CD4-positive, alpha-beta T cell treated with Interferon gamma for 1 hour (primary cell): Measurements from ENCODE around the gene RMND1.
"Not testable (repeated sequence)": the region's sequence is repeated elsewhere in the genome, so short reads cannot be mapped to it uniquely, and the experiment has no call there.

ENCODE experiments used
- DNase-seq: peaks from one replicate; pipeline ENCODE4 v3.0.0-alpha.2; 2020

RMND1 gene

DNA sequence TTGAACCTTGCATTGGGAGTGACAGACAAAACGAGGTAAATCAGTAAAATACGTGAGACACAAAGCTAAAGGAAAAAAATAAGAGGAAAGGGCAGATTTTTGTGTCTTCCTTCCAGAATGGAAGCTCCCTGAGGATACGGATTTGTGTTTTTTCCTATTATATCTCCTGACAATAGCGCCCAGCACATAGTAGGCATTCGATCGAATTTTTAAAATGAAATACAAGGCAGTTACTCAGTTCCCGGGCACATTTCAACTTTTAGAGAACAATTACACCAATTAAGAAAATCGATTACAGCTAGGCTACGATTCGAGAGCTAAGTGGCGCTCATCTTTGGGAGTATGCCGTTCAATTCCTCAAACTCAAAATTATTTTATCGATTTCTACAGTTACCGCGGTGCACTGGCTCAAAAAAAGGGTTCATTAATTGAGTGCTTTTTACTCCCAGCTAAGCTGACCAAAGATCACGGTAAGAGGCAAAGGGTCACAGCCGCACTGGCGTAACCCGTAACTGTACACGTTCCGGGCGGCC is 443 bp downstream of the RMND1 start:
- DNase-seq = no peak

DNA sequence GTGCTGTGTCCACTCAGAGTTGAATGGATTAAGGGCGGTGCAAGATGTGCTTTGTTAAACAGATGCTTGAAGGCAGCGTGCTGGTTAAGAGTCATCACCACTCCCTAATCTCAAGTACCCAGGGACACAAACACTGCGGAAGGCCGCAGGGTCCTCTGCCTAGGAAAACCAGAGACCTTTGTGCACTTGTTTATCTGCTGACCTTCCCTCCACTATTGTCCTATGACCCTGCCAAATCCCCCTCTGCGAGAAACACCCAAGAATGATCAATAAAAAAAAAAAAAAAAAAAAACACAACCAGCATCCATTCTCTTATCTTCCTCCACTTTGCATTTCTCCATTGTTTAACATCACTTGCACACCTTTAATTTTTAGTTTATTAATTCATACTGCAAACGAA is 998 bp downstream of the RMND1 start:
- DNase-seq = not testable (repeated sequence)

DNA sequence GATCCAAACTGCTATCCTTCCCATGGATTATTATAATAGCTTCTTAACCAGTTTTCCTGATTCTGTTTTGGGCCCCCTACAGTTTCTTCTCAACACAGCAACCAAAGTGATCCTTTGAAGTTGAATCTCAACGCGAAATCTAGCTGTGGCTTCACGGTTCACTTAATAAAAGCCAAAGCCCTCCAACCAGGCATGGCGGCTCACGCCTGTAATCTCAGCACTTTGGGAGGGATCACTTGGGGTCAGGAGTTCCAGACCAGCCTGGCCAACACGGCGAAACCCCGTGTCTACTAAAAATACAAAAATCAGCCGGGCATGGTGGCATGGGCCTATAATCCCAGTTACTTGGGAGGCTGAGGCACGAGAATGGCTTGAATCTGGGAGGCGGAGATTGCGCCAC is 3.3 kb downstream of the RMND1 start:
- no peak for DNase-seq

DNA sequence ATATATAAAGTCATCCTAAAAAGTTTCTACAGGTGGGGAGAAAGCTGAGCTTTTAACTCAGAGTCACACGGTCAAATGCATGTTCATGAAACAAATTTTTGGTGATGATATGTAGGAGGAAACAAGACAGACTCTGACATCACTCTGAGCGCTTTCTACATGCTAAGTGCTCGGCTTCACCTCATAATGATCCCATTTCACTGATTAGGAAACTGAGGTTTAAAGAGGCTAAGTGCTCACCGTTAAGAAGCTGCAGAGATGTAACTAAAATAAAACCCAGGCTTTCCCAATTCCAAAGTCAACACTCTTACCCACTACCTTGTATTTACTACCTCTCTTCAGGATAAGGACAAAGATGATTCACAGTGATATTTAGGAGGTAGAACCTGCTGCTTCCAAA is 4.7 kb downstream of the RMND1 start:
- DNase-seq = no peak

DNA sequence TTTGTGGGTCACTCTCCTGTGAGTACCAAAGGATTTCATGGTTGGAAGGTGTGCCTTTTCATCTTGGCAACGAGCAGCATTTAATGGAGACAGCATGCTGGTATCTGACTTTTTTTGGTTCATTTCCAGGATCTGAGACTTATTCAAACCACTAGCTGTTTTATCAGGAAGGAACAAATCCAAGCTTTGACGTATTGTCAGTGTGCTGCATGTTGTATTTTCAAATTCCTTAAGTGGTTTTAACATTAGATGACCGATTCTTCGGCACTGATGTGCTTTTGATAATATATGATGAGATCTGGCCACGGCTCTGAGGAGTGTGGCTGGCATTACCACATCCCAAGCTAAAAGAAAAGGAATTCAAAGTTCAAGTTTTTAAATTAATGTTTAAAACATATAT is 6.4 kb downstream of the RMND1 start:
- DNase-seq = no peak

DNA sequence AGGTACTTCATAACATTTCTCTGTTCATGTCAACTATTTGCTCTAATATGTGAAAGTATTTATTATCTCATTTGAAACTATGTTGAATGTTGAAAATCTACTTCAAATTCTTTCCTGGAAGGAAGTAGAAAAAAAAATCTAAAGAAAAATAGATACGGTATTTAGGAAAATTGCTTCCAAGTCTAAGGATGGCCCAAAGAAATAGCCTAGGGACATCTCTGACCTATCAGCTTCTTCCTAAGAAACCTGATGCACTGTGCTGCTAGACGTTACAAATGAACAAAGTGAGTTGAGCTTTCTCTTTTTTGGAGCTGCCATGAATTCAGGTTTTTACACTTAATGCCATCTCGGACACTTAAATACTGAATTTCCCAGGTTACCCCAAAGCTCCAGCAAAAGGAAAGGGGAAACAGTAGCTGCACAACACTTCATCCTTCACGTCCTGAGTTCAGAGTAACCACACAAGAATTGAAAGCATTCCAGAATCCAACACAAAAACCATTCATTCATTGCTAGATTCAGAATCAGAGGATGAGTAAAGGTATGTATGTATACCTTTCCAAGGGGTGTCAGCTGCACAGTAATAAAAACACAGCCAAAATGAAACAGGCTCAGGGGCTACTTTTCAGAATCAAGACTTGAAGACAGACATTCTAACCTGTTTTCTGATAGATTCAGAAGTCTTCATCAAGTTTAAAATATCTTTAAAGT is 7.9 kb downstream of the RMND1 start:
- no peak for DNase-seq

DNA sequence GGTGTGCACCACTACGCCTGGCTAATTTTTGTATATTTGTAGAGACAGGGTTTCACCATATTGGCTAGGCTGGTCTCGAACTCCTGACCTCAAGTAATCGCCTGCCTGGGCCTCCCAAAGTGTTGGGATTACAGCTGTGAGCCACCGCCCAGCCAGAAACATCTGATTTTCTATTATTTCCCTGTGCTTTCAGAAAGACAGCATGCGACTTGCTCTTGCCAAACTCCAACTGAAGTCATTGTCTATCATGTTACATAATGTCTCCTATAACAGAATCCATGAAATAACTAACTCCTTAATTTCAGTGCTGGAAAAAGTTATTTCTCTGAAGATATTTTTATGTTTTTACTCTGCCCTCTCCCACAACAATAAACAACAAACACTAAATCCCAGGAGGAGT is 8.5 kb downstream of the RMND1 start:
- no peak for DNase-seq

DNA sequence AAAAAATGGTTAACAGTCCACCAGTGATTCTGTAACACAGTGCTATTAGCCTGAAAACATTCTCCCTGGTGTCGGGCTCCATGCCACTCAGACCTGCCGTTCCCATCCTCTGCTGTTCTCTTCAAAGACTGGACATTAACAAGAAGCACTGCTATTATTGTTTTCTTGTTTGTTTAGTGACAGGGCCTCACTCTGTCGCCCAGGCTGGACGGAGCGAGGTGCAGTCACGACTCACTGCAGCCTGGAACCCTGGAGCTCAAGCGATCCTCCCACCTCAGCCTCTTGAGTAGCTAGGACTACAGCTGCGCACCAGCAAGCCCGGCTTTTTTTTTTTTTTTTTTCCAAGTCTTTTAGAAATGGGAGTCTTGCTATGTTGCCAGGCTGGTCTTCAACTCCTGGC is 9.6 kb downstream of the RMND1 start:
- no peak for DNase-seq

DNA sequence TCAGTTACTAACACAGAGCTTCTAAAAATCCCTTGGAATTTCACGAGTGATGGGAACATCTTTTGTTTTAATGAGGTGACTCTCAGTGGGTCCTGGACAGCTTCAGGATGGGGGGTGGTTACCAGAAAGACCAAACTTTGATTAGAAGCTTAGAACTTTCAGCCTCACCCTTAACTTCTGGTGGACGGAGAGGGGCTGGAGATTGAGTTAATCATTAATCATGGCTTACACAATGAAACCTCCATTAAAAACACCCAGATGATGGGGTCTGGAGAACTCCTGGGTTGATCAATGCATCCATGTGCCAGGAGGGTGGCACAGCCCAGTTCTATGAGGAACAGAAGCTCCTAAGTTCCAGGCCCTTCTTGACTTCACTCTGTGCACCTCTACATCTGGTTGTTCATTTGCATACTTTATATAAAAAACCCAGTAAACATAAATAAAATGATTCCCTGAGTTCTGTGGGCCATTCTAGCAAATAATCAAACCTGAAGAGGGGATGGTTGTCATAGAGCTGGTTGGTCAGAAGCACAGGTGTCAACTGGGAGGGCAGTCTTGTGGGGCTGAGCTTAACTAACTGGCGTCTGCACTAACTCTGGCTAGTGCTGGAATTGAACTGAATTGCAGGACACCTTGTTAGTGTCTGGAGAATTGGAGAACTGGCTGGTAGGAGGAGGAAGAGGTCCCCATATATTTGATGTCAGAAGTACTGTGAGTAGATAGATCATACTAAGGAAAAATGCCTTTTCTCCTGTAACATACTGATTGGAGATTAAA is 10.3 kb downstream of the RMND1 start:
- DNase-seq = no peak

DNA sequence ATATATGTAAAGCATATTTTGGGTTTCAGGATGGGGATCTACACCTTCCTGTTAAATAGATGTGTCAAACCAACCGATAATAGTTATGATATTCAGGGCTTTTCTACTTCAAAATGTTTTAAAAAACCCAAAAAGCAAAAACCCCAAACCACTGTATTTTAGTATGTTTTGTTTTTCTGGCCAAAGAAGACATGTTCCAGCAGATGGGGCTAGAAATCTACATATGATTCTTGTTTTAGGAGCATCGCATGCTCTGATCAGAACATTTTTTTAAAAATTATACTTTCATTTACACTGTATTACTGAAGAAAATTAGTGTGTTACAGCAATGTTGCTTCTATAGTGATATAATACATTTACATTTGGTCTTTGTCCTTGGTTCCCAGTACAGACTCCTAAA is 11.0 kb downstream of the RMND1 start:
- DNase-seq = no peak

DNA sequence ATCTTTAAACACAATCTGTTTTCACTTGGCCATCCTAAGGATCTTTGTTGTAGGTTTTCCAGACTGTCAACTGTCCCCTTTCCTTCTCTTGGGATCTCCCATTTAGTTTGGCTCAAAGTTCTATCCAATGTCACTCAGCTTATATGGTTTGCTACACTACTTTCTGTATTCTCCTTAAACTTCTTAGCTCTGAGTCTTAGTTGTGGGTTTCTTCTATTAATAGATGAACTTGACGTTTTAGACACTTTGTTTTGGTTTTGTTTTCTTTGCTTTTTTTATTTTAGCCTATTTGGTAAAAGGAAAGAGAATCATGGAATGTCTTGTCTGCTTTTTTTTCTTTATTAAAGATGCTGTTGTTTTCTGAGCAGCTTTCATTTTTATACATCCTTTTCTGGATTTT is 11.4 kb downstream of the RMND1 start:
- DNase-seq = no peak

DNA sequence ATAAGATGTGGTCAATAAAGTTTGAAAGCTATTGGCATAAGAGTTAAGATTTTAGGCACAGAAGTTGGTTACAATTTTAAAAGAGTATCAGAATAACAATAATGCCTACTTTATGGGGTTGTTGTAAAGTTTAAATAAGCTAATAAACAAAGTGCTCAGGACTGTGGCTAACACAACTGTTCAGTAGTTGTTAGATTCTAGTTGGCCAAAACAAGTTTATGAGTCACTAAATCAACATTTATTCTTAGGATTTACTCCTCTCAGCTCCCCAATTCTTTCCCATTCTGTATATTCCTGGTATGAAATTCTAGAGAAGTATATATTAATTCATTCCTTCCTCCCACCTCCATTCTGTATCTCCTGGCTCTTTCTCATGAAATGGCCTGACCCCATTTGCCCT is 14.5 kb downstream of the RMND1 start:
- no peak for DNase-seq

DNA sequence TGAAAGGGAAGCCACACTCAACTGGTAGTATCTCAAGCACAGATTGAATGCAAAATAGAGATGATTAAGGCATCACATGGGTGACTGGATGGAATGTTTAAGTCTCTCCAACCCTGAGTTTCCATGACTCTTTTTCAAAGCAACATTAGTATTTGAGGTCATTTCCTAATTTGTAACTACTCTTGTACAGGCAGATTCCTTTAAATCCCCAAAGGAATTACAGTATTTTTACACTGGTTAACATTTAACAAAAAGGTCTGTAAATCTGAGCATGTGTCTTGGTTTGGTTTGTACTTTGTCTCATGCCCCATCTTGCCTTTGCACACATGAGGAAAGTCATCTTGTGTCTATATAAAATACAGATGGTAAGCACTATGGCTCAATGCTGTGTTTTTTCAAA is 15.1 kb downstream of the RMND1 start:
- DNase-seq = no peak

DNA sequence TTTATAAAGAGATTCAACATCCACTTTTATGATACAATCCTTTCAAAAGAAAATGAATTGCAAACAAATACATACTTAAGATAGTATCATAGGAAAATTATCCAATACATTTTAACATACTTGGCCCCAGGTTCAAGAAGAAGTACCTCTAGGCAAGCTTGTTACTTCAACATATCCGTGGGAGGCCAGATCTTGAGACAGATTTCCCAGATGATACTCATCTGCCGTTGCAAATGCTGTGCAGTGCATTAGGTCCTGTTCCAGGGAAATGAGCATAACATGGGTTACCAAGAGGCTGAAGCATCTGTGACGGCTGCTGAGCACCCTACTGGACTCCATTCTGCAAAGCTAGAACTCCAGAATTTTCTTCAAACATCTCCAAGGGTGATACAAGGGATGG is 15.6 kb downstream of the RMND1 start:
- no peak for DNase-seq

DNA sequence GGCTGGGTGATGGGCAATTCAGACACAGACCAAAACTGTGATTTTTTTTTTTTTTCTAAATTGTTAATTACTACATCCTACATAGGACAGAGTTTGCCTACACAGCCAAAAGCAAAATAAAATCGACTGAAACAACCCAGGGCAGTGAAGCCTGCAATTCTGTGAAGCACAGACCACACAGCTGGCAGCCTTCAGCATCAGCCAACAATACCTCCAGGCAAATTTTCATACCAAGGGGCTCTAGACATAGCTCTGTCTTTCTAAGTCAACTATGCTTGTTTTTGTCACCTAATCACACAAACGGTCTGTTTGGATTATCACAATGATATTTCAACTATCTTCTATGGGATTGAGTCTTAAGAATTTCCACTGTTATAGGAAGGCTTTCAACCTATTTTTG is 17.6 kb downstream of the RMND1 start:
- DNase-seq = no peak

DNA sequence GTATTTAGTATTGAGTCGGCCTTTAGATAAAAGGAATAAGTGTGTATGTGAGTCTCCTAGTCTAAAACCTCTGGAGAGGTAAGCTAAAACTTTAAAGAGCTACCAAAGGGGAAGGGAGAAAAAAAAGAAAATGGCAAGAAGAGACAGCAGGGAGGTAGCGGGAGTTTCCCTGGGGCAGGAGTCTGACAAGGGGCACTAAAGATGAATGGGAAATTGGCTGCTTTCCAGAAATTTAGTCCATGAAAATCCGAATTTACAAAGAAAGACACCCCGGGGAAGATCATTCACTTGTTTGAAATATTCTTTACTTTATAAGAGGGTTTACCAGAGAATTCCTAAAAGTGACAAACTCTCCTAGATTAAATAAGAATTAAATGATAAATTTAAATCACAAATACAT is 19.3 kb downstream of the RMND1 start:
- no peak for DNase-seq

DNA sequence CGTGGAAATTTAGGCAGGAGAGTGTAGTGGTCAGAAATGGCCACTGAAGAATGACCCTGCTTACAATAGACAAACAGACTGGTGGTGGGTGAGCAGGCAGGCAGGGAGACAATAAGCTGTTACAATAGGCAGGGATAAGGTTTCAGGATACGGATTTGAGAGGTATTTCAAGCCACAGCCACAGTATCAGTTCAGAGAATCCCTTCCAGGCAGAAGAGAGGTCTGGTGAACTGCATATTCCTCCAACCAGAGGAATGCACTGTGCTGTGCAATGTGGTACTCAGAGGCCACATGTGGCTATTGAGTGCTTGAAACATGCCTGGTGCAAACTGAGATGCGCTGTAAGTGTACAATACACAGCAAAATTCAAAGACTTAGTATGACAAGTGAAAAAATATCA is 20.6 kb downstream of the RMND1 start:
- no peak for DNase-seq

DNA sequence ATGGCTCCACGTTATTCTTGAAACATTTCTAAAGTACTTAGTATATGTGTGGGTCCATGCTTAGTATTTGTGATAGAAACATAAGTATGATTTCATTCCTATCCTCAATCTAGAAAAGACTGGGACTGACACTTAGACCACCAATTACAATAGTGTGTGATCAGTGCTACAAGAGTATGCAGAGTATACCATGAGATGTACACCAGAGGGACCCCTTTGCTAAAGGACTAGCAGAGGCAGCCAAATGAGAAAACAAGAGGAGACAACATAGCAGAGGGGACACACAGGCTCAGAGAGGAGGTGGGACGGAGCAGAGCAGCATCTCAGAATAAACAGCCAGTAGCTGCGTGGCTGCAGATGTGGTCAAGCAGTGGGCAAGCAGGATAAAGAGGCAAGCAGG is 21.0 kb downstream of the RMND1 start:
- DNase-seq = no peak

DNA sequence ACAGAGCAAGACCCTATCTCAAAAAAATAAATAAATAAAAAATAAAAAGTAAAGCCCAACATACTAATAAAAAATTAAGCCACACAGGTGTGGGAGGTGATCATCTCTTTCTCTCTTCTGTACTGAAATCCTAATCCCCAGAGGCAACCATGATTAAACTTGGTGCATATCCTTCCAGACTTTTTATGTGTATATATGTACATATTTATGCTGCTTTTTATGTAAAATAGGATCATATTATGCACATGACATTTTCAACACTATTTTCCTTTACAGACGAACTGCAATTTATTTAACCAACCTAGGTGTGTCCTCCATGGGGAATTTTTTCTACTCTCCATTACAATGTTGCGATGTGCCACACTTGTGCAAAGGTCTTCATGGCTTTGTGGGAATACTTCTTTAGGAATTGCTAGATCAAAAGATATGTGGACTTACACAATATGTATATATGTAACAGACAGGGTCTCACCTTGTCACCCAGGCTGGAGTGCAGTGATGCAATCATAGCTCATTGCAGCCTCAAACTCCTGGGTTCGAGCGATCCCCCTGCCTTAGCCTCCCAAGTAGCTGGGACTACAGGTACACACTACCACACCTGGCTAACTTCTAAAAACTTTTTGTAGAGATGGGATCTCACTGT is 23.7 kb downstream of the RMND1 start:
- DNase-seq = no peak

DNA sequence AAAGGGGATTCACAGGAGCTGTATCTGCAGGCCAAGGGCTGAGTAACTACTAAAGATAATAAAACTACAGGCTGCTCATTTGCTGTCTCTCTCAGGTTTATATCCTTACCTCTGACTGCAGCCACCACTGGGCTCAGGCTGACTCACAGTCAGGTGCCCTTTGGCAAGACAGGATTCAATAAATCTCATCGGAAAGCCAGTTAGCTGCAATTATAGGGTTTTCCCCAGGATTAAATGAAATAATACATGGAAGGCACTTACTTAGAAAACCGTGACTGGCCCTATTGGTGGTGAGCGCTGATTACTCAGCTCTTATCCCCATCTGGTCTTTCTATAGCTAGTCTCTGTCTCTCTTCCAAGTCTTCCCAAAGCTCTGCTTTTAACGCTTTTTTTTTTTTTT is 26.4 kb downstream of the RMND1 start:
- DNase-seq = no peak

DNA sequence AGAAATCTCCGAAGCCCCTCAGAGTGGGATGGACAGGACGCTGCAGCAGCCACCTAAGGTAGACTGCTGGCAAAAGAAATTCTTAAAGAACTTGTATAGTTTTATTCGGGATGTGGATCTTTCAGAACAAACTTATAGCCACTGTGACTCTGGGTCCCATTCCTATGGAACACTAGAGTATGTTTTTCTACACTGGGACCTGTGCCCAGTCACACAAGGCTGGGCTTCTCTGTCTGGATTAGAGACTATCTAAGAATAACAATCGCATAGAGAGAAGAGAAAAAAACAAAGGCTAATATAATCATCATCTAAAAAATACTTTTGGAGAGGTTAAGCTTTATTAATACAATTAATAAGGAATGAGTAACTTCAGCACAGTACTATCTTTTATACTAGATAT is 28.9 kb downstream of the RMND1 start:
- DNase-seq = no peak

DNA sequence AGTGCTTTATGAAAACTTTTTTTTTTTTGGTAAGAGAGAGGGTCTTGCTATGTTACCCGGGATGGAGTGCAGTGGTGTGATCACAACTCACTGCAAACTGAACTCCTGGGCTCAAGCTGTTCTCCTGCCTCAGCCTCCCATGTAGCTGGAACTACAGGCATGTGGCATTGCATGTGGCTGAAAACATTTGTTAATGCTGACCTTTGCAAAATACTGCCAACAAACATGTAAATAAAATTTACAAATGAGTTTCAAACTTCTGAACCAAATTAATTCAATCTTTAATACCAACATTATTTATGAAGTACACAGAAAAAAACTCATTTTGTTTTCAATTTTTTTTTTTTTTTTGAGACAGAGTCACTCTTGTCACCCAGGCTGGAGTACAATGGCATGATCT is 34.4 kb downstream of the RMND1 start:
- DNase-seq = no peak

DNA sequence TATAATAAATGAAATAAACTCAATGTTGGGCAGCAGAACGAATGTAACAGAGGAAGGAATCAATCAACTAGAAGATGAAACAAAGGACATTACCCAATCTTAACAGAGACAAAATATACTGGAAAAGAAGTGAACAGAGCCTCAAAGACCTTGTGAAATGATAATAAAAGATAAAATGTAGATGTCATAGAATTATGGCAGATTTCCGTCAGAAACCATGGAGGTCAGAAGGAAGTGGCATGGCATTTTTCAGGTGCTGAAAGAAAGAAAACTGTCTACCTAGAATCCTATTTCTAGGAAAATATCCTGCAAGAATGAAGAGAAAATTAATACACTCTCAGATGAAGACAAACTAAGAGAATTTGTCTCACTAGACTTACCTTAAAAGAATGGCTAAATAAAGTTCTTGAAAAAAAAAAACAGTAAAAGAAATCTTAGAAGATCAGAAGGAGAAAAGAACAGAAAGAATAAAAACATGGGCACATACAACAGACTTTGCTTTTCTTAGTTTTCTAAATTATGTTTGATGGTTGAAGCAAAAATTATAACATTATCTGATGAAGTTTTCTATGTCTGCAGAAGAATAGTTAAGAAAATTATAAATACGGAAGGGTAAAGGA is 37.2 kb downstream of the RMND1 start:
- DNase-seq = no peak
